SW 1271 (cell line): ENCODE measurements around the gene MYOG.

Experiments used
- DNase-seq, 2 experiments: peaks; one replicate each; lab custom pipeline; 2025; lab: John Stamatoyannopoulos, UW

MYOG gene

DNA sequence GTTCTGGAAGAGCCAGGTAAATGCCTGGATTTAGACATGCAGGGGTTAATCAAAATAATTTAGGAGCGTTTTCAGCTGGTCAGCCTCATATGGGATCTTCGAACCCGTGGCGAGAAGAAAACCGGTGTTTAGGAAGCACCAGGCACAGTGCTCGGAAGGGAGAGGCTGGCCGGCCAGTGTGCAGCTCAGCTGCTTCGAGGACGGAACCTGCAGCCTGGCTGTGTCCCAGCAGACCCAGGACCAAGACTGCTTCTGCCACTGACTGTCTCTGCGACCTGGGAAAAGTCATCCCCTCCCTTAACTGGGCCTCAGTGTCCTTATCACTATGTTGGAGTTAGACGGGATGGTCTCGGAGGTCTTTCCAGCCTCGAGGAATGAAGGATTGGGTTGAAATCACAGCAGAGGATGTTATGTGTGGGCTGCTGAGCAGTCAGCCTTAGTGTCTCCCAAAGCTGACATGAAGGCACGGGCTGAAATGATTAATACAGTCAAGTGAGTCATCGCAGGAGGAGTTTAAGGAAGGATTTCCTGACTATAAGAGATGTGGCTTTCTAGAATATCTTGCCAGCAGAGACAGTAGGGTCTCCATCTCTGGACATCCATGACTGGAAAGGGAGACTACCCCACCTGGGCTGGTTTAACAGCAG, 38.7 kb downstream of the MYOG start:
- peak in 1 of 2 experiments; percentile 45 for DNase-seq

DNA sequence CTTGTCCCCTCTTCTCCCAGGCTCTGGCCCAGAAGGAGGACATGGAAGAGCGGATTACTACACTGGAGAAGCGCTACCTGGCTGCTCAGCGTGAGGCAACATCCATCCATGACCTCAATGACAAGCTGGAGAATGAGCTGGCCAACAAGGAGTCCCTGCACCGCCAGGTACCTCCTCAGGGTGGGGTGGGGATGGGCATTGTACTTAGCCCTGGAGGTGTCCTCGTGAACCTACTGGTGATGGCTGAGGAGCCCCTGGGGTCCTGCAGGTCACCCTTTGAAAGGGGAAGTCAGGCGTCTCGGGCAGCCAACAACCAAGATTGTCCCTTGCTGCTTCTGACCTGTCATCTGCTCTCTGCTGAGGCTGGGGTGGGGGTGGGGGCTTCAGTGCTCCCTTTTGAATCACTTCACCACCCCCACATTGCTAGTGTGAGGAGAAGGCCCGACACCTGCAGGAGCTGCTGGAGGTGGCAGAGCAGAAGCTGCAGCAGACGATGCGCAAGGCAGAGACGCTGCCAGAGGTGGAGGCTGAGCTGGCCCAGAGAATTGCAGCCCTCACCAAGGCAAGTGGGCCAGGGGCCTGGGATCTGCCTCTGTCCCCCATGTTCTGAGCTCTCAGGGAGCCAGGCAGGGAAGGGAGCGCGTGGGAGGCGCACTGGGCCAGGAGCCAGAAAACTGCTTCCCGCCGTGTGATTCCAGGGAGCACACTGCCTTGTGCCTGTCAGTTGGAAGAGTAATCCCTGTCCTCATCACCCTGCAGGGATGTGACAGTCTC, 39.8 kb downstream of the MYOG start:
- no peak for DNase-seq

DNA sequence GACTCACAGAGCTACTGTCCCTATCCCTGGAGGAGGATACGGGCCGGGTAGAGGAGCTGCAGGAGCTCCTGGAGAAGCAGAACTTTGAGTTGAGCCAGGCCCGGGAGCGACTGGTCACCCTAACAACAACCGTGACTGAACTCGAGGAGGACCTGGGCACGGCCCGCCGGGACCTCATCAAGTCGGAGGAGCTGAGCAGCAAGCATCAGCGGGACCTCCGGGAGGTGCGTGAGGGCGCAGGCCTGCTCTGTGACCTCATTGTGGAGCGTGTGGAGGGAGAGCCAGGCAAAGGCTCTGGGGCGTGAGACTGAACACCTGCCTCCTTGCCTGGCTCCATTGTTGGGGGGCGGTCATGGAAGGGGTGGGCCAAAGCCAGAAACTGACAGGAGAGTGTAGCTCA, 40.5 kb downstream of the MYOG start:
- no peak for DNase-seq

DNA sequence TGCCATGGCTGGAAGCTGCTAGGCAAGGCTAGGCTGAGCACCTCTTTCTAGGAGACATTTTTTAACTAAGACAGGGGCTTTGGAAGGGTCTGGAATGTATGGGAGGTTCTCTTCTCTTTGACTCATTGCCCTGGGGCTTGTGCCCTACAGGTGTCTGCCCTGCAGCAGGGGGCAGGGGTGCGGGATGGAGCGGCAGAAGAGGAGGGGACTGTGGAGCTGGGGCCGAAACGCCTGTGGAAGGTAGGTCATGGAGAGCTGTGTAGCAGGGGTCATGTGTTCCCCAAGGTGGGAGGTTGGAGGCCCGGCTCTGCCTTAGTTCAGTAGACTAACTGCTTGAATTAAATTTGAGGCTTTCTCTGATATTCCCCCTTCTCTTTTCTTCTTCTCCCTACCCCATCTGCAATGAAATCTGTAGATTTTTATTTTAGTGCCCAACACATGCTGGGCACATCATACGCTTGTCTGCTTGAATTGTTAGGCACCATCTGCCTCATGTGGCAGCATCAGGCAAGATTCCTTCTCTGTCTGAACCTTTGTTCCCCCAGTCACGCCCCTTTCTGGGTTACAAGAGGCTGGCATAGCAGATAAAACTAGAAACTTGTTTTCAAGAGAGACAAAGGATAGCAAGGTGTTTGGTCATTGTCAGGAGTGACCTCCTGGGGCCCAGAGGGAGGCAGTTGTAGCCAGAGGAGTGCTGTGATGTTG, 41.1 kb downstream of the MYOG start:
- no peak for DNase-seq

DNA sequence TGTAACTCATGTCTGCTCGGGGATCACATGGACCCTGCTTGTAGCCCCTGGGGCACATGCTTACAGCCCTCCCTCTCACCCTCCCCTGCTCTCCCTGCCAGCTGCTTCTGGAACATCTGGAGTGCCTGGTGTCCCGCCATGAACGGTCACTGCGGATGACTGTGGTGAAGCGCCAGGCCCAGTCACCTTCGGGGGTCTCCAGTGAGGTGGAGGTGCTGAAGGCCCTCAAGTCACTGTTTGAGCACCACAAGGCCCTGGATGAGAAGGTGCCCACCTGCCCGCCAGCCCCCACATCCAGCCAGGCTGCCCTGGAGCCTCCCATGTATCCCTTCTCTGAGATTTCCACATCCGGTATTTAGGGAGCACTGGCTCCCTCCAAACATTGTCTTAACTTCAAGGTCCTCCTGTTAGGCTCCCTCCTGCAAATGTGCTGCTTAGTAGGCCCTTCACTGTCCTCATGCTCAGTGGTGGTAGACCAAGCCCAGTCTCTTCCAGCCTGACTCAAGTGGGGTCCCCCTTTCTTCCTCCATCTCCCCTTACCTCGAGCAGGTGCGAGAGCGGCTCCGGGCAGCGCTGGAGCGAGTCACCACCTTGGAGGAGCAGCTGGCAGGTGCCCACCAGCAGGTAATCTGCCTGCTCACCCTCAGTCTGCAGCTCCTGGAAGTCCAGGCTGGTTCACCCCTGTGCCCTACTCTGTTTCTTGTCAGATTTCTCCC, 41.8 kb downstream of the MYOG start:
- no peak for DNase-seq

DNA sequence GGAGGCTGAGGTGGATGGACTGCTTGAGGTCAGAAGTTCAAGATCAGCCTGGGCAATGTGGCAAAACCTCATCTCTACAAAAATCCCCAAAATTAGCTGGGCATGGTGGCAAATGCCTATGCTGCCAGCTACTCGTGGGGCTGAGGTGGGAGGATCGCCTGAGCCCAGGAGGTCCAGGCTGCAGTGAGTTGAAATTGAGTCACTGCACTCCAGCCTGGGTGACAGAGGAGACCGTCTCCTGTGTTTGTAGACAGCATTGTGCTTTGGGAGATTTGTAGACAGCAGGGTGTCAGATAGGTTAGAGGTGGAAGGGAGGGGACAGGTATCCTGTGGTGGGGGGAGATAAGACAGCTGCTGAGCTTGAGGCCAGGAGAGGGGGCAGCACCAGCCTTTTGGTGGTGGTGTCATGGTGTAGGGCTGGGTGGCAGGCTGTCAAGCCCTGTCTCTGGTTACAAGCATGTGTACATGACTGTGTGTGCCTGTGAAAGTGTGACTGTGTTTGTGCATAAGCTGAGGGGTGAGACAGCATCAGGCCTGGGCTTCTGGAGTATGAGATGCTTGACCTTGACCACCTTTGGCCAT, 44.4 kb downstream of the MYOG start:
- no peak for DNase-seq

DNA sequence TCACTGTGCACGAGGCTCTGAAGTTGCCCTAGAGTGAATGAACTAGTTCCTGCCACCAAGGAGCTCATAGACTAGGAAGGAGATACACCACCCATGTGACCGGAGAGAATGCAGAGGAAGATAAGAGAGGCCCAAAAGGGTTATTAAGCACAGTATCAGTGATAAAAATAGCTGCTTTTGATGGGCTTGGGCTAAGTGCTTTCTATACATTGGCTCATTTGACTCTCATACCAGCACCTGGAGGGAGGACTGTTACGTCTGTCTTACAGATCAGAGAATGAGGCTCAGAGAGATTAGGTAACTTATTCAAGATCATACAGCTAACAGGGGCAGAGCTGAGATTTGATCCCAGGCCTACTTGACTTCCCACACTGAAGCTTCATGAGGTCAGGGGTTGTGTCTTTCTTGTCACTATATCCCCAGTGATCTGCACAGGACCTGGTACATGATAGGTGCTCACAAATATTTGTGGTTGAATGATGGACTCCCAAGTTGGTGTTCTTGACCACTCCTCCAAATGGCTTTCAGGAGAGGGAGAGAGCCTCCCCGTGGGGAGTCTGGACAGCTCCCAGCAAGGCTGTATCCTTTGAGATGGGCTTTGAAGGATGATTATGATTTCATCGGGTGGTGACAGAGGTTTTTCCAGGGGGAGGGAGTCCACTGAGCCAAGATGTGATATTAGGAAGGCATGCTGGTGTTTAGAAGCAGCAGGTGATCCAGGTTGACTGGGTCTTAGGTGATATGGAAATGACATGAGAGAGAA, 45.1 kb downstream of the MYOG start:
- DNase-seq: no peak

DNA sequence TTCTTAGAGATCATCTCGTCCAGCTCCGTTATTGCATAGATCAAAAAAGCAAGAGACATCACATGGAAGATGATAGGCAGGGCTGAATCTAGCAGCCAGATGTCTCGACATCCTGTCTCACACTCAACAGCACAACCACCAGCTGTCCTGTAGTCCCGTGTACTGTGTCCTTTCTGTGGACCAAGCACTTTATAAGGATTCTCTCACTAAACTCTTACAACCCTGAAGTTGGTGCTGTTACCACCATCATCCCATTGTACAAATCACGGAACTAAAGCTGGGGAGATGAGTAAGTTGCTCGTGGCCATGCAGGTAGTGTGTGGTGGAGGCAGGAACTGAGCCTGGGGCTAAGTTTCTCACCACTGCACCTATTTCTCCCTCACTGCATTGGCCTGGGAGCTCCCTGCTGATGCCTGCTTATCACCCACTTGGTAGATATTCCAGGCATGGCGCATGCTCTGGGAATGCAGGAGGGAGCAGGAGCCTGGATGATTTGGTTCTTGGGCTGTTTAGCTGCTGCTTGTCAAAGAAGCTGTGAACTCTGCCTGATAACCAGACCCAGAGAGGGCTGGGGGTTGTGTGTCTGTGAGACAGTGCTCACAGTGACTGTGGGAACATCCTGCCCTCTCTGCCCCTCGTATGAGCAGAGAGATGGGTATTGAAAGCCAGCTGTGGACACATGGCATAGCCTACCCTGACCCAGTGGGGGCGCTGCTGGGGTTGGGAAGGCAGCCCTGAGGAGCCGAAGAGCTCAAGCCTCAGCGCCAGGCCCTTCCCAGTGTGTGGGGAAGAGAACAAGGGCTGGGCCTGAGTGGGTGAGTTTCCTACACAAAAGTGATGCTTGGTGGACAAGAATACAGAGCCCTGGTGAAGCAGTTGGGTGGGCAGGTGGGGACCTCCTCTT, 46.0 kb downstream of the MYOG start:
- no peak for DNase-seq

DNA sequence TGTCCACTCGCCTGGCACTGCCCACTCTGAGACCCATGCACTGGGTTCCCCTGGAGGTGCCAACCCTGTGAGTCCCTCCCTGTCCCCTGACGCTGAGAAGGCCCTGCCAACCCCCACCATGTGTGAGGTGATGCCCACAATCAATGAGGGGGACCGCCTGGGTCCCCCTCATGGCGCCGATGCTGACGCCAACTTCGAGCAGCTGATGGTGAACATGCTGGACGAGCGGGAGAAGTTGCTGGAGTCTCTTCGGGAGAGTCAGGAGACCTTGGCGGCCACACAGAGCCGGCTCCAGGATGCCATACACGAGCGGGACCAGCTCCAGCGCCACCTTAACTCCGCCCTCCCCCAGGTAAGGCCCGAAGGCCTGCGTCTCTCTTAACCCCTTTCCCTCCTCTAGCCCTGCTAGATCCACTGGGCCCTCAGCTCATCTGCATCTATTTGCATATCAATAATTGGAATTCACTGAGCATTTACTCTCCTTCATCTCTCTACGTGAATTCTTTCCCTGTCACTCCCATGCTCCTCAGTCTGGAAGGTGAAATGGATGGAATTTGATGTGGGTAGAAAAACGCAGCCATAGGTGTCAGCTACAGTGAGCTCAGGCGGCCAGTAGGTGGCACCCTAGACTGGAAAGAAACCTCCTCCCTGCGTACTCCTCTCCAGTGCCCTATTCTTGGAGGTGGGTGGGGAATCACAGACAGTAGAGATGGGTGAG, 46.8 kb downstream of the MYOG start:
- DNase-seq: peak in 1 of 2 experiments; percentile 43

DNA sequence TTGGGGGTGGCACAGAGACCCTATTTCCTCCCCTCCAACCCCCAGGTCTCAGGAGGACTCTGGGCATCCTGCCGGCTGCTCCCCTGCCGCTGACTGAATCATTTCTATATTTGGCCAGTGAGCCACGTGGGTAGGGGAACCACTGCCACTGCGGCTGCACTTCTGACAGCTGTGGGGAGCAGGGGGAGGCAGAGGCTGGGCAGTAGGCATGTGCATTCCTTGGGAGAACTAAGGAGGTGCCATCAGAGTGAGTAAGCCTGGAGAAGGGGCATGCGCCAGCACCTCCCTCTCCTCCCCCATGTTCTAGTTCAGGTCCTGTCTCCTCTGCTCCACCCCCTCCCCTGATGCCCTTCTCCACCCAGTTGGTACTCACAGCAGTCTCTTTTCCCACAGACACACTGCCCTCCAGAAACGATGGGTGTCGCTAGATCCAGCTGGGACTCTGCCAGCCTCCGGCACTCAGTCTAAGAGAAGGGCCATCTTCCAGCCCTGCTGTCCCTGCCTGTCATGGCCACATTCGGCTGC, 47.5 kb downstream of the MYOG start:
- peak in 1 of 2 experiments; percentile 3 for DNase-seq

DNA sequence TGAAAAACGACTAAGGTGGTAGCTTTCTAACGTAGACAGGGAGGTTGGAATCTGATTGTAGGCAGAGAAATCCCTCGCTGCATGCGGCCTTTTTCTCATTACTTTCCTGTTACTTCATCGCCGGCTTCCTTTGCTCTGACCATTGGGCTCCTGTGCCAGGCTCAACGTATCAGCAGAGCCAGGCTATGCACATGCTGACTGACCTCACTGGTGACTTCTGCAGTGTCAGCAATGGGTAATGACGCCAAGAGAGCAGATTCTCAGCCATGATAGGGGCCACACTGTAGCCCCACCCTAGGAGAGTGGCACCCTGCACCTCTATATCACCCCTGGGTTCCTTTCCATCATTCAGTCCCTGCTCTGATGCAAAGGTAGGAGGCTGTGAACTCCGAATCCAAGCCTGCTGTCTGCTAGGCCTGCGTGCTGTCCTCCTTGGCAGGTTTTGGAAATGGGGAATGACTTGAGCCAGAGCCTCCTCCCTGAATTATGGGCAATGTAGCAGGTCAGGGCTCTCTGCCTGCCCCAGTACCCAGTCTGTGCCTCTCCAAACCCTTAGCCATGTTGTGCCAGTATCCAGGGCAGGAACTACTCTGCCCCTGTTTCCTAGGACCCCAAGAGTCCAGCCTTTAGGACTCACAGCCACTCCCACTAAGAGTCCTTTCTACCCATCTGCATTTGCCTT, 48.2 kb downstream of the MYOG start:
- DNase-seq: no peak

DNA sequence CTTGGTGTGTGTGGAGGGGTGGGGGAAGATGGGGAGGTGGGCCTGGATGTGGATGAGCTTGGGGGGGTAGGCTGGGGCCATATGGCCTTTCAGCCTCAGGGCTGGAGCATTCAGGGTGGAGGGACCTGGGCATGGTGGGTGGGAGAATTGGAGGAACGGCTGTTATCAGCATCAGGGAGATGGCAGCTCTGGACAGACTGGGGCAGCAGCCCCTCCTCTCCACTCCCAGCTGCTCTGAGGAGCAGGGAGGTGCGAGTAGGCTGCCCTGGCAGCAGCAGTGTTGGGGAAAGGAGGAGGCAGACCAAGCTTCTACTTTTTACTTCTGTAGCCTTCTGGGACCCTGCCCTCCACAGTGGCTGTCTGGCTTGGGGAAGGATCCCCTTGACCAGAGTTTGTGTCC, 49.3 kb downstream of the MYOG start:
- DNase-seq: no peak

DNA sequence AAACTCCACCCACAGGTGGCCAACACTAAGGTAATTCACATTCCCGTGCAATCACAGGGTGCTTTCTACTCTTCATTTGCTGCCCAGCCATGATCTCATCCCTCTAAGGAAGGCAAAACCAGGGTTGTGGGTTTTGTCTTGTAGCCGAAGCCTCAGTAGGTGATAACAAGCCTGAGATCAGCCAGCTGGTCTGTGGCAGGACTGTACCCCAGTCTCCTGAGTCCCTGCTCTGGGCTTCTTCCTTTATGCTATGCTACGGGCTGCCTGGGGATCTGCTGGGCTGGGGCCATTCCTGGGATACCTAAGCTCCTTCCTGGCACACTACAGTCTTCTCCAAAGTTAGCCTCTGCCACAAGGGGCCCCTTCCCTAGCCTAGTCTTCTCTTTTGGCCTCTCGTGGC, 49.7 kb downstream of the MYOG start:
- no peak for DNase-seq

DNA sequence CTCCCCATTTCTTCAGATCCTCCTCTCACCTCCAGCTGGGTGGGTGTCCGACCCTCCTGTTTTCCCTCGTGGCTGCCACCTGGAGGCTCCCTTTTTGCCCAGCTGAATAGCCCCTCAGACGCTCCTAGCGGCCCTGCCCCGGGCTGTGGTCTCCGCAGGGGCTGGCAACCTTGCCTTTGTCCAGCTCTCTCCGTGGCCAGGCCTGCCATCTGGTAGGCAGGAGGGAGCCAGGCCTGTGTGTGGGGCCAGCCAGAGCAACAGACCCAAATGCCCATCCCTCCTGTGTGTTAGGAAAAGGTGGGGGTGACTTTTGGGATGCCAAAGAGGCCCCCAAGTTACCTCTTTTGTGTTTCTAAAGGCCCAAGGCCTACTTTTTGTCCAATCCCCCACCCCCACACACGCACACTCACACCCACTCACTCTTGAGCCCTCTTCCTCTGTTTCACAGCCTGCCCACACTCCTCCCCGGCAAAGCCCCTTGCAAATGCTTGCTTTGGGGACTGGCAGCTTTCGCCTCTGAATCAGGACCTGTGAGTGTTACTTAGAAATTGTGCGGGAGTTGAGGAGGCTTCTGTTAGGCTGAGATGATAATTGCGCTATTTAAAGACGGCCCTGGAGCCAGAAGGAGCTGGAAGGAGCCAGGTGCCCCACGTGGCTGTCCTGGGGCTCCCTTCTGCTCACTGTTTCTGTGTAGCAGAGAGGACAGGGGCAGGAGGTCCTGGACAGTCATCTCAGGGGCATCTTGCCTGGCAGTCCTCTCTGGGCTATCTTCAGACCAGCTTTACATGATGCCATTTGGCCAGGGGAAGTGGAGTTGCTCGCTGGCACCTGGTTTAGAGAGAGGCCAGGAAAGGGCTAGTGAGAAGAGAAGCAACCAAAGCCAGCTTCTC, 50.5 kb downstream of the MYOG start:
- no peak for DNase-seq

DNA sequence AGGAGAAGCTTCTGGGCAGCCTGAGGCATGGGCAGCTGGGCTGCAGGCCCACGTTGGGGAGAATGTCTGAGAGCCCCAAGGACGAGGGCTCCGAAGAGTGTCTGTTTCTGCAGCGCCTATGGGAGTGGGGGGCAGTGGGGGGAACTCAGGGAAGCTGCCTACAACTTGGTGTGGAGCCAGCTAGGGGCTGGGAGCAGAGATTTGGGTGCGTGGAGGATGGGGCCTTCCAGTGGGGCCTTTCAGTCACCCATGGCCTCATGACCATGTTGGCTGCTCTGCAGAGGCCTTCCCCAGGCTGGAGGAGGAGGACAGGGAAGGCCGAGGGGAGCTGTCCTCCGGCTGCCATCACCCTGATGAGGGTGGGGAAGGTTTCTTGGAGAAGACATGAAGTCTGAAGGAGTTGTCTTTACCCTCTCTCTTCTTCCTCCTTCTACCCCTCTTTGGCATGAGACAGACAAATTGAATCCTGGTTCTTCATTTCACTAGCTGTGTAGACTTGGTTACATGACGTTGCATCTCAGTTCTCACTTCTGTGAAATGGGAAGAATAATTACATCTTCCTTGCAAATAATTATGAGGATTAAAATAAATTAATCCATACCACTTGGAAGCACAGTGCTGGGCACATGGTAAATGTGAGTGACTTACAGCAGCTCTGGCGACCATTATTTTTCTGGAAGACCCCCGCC, 51.2 kb downstream of the MYOG start:
- DNase-seq: no peak

DNA sequence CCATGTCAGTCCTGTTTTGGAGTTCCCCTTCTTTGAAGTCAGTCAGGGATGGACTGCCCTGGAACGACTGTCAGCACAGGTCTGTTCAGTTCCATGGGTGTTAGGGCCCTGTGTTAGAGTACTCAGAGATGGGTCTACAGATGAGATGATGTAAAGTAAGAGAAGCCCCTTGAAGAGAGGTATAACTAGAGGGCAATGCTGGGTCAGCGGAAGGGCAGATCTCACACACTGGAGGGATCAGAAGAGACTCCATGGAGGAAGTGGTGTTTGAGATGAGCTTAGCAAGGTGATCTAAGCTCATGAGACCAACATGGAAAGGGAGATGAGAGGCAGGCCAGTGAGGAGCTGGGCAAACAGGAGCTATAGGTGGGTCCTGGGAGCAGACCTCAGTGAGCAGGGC, 51.9 kb downstream of the MYOG start:
- DNase-seq: no peak

DNA sequence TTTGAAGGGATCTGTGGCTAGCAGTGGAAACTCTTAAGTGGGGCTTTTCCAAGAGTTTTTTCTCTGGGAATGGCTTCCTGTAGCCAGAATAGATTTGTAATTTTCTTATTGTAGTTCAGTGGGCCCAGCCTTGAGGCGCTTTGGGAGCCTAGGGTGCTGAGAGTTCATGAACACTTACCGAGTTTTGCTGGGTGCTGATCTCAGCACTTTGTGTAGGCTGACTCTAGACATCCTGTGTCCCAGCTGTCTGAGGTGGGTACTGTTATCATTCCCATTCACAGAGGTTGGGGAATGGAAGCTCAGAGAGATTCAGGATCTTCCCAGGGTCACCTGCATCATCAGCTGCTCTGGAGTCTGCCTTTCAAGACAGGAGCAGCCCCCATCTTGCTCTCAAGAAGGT, 52.5 kb downstream of the MYOG start:
- no peak for DNase-seq
